NCI-H345 treated with DMSO at 0.1 percent for 48 hours (cell line): ENCODE results near the gene AMER2.
"Not testable (repeated sequence)": the region's sequence is repeated elsewhere in the genome, so short reads cannot be mapped to it uniquely, and the experiment has no call there.

Experiments used
- DNase-seq: peaks from one replicate; lab custom pipeline; 2025; ENCODE audit not compliant: unreplicated experiment; lab: John Stamatoyannopoulos, UW

AMER2 gene

DNA sequence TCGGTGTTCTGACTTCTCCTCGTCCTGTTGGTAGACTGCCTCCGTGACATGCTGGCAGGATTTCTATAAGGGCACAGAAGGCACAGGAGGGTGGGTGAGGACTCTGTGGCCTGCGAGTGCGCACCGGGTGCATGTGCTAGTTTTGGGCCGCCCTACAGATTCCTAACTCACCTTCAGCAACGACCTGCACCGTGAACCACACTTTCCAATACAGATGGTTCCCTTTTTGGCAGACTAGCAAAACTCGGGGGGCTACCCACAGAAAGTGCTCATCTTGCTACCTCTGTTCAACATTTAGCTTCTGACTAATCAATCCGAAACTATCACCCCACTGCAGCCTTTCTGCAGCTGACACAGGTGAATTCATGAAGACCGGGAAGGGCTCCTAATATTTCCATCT is 14.1 kb upstream of the AMER2 start:
- no peak for DNase-seq

DNA sequence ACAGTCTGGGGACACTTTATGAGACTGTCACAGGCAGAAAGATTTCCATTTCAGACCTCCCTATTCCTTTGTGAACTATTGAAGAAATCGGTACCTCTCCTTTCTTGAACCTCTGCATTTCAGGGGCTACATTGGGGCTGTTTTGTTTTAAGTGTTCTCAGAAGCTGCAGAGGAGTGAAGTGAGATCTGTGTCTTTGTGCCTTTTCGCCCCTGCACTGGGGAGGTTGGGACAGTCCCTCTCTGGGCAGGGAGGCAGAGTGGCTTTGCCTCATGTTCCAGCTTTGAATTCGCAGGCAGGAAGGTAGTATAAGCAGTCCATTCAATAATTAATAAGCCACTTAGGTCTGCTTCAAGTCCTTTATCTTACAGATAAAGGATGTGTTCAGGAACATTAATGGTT is 9.5 kb upstream of the AMER2 start:
- DNase-seq, result no peak

DNA sequence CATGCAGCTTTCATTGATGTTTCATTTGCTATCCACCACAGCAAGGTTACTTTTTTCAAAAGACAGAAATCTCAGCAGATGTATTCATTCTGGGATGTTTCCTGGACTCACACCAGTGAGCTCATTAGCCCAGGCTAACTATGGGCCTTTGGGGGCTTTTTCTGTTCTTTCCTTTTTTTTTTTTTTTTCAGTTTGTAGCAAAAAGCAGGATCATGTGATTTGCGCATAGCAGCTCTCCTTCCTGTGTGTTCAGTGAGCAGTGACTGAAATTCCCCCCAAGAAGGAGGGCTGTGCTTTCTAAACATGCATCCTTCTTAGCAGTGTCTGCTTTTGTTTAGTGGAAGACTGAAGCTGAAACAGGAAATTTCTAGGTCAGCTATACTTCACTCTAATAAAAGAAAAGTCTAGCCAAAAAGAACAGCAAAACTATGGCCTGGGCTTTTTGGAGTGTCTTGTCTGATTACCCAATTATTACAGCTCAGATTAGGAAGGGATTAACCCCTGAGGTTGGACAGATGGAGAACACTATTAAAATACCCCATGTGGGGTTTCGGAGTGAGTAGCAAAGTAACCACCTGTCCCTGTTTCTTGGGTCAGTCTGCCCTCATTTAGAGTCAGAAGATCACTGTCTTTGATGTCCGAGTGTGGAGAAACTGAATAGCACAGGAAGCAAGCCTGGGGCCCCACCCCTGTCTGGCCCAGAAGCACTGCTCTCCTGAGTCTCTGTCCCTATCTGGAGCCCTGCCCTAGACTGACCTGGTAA is 8.9 kb upstream of the AMER2 start:
- DNase-seq, result no peak

DNA sequence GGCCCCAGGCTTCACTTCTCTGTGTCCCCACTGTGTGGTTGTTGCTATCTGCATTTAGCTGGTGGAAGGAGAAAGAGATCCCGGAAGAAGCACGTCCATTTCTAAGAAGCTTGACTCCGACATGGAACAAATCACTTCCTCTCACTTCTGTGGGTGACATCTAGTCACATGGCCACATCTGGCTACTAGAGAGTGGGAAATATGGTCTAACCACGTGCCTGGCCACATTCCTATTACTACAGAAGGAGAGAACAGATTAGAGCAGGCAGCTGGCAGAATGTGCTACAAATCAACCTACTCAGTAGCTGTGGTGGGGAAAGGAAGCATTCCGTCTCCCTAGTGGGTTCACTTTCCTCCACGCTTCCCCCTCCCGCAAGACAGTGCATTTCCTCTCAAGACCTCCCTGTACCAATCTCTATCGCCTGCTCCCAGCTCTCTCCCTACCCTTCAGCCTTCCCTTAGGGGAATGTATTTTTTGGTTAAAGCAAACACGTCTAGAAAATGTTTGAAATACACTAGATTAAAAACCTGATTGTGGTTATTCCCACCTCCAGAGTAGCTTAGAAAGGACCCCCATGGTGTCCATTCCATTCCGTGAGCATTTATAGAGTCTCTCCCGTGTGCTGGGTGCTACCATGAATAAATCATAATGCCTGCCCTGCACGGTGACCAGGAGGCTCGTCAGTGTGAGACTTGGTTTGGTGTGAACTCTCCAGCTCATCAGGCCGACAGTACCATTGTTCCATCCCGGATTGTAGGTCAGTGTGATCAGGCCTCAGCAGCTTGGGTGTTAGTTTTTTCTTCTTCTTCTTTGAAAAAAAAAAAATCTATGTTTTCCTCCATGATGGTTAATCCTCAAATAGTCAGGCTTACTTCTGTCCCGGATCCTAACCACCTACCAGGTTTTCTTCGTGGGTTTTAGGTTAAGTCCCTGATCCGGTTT is 8.0 kb upstream of the AMER2 start:
- no peak for DNase-seq

DNA sequence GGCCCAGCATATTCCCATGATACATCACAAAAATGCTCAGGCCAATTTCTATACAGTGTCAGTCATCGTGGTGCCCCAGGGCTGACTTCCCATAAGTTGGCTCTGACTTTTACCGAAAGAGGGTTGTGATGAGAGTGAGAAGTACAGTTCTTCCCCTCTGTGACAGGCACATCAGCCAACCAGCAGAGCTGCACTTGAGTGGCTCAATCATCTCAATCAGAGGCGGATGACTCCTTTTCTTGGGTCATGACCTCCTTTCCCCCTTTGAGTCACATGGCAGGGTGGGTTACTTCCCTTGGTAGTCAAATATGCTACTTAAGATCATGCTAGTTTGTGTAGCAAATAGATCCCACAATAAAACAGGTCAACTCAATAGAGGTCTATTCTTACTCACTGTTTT is 6.9 kb upstream of the AMER2 start:
- DNase-seq, result no peak

DNA sequence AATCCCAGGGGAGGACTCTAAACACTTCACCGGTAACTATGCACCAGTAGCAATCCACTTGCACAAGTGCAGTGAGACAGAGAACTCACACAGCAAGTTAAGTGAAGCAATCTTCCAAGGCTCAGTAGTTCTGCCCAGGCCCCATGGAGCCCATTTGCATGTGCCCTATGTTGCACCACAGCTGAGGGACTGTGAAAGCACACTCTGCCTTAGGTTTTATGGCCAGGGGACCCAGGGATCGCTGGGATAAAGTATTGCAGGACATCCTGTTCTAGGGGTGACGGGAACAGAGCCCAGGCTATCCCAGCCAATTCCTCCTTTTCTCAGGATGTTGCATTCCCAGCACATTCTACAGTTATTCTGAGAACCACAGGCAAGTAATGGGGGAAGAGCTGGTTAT is 6.0 kb upstream of the AMER2 start:
- no peak for DNase-seq

DNA sequence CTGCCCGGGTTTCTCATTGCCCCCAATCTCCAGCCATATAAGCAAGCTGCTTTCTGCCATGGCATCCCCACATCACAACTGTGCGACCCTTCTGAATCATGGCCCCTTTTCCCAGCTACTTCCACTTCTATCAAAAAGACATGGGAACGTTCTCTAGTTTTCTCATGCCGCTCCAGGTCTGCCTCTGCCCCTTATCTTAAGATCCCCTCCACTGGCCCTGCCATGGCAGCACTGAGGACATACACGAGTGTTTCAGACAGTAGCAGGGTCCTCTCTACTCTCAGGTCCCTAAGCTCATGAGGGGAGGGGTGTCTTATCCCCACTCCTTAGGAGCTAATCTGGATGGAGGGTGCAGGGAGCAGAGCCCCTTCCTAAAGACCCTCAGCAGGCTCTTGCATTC is 5.5 kb upstream of the AMER2 start:
- DNase-seq, result no peak

DNA sequence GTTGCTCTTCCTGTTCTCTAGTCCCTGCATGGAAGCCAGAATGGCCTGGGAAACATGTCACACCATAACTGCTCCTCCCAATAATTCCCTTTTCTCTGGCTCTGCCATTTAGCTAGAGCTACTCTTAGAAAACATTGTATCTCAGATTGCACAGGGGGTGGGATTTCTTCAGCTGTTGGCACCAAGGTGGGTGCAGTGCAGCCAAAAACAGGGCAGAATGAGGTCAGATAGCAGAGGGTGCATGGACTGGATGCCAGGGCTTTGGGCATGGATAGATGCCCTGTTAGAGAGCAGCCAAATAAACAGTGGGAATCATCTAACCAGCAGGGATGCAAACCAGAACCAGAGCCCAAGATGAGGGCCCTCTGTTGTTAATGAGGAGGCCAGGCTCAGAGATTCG is 4.9 kb upstream of the AMER2 start:
- DNase-seq, result no peak

DNA sequence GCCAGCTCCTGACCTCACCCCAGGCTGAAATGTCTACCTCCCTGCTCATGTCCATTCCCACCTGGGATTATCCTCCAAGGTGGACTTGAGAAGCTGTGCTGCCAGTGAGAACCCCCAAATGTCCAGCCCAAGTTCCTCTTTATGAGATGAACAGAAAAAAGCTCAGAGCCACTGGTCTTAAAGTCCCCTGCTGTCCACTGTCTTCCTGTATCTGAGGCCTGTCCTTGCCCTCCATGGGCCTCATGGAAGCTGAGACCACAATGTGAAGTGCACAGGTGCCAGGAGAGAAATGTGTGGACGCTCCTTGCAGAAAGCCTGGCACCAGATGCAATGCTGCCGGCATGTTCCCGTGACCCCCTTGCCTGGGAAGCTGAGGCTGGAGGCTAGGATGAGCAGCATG is 3.3 kb upstream of the AMER2 start:
- DNase-seq, result no peak

DNA sequence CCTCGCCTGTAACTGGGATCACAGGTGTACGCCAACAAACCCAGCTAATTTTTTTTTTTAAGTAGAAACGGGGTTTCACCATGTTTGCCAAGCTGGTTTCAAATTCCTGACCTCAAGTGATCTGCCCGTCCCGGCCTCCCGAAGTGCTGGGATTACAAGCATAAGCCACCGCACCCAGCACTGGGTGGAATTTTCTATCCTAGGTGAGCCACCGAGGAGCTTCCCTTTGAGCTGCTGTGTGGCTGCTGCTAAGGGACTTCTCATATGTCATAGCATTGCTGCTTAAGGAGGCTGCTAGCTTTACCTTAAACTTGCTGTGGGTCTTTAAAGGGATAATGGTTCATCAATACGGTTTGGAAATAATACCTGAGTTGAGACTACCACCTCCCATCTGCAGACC is 2.9 kb upstream of the AMER2 start:
- no peak for DNase-seq

DNA sequence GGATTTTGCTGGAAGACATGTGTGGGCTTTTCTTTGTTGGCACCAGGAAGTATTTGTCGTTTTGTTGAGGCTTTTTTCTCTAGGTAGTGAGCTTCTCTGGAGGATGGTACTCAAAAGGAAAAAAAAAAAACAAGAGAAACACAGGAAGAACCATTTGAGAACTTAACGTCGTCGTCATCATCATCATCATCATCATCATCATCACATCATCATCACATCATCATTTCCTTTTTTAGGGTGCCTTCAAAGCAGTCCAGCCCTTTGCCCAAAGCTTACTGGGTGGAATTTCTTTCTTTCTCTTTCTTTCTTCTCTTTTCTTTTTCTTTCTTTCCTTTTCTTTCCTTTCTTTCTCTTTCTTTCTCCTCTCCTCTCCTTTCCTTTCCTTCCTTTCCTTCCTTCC is 2.2 kb upstream of the AMER2 start:
- DNase-seq, result no peak

DNA sequence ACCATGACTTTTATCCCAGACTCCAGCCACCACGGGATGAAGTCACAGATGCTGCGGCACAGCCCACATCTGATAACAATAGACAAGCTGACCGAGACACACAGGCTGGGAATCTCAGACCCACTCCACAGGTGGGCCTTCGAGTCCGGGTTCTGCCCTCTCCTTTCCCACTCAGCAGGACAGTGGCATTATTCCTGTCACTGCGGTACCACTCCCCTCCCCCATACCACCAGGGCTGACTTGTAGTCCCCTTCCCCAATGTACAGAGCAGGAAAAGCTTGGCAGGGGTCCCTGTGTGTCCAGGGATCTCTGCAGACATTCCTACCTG is 179 bp upstream of the AMER2 start:
- no peak for DNase-seq

DNA sequence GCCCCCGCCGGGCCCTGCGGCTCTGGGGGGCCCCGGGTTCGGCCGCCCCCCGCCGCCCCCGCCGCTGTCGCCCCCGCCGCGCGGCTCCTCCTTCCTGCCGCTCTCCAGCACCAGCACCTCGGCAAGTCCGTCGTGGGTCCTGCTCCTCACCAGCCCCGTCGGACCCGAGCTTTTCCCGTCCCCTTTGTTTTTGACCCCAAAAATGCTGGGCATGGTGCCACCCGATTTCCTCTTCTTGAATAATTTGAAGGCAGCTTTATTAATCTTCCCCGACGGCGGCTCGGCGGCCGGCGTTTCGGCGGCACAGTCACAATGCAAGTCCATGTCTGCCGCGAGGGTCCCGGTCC is 945 bp downstream of the AMER2 start:
- no peak for DNase-seq

DNA sequence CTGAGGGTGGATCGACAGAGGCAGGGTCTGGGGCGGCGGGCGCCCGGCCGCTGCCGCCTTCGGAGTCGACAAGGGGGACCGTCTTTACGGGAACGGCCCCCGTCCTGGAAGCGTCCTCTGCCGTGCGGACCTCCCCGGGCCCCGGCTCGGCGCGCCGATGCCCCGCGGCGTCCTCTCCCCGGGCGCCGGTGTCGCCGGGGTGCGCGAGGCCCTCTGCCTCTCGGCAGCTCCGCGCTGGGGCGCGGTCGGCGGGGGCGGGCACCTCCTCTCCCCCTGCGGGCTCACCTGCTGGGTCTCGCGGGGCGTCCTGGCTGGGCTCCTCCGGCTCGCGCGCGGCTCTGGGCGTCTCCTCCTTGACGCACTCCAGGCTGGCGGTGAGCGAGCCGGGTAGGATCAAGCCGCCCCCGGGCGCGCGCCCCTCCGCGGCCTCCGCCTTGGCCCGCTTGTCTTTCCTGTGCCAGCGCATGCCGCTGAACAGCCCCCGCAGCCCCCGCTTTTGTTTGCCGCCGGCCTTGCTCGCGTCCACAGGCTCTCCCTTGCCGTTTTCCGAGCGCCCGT is 1.5 kb downstream of the AMER2 start:
- DNase-seq, result peak; percentile 24

DNA sequence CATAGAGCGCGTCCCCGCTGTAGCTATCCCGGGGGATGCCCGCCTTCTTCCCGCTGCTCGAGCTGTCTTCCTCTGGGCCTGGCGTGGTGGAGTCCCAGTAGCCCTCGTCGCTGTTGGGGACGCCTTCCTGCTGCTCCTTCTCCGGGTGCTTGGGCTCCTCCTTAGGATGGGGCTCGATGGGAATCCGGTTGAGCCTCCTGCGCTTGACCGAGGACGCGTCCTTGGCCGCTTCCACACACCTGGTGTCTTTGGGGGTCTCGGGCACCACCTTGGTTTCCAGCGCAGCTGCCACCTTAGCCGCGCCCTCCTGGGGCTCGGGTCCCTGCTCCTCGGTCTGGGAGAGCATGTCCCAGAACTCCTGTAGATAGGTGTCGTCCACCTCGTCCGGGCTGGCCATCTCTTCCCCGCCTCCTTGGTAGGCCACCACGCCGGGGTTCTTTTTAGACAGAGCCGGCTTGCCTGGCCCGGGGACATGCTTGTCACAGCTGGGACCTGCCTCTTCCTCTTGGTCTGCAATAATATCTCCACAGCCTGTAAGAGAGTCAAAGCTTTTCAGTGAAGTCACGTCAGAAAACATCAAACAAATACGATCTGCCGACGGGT is 2.0 kb downstream of the AMER2 start:
- DNase-seq, result no peak

DNA sequence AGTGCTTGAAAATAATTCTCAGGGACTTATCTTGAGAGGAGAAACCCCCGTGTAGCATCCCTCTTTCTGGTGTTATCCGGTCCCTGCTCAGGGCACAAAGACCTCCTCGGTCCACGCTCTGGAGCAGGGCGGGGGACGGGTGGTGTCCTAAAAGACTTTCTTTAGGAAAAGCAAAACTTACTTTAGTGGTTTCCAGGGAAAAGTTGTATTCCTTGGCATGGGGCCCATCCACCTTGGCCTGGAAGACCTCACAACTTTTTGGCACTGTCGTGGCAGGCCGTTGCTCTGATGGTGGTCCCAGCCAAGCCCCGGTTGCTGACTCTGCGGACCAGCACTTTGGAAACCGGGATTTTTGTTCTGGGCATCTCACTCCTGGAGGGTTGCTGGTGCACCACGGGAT is 2.7 kb downstream of the AMER2 start:
- no peak for DNase-seq

DNA sequence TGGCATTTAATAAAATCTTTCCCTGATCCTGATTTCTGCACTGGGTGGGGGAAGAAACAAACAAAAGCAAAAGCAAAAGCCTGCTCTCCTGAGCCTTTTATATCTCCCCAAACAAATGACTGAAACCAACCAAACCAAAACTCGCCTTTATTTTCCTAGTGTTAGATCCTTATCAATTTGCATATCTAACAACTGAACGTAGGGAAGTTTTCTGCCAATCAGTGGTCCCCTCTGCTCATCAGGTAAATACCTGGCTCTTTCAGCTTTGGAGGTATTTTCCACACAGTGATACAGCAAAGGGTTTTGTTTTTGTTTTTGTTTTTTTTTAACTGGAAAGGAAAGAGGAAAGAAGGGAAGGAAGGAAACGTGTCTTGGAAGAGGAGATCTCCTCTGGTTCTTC is 3.3 kb downstream of the AMER2 start:
- DNase-seq, result no peak

DNA sequence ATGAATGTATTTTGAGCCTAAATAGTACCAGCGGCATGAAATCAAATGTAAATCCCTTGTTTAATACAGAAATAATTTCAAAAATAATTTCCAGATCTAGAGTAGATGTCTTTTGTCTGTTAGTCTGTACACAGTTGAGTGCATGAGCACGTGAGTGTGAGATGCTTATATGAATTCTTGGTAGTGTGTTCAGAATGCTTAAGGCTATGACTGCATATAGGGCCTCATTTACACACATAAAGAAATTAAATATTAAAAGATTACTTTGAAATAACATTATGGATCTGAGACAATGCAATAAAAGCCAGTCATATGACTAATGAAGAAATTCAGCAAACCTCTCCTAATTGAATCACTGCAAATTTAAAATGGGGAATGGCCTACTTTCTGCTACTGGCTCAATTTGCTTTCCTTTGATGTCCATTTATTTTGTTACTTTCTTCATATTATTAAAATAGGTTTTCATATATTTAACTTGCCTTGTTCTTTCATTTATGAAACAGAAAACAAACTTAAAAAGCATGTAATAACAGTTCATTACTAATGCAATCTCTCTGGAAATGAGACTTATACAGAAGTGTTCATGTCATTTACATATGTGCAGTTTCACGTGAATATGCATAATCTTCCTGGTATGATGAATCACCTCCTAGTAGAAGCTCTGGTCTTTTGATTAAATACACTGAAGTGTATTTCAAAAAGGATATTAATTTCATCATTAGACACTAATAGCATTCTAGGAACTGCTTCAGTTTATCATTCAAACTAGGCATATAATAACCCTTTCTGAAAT is 4.5 kb downstream of the AMER2 start:
- DNase-seq, result no peak

DNA sequence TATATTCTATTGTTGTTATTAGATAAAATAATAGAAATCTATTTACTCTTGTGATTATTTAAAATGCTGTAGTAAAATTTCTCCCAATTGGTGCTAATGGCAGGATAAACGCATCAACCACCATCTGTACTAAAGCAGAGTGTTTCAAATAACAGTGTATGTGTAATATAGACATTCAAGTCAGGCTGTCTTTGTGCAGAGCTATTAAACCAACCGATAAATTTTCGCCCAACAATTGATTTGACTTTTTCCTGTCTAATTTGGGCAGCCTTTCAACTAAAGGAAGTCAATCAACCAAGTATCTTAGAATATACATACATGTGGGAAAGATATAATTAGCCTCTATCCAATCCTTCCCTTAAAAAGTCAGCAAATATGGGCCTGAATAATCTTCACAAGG is 5.8 kb downstream of the AMER2 start:
- DNase-seq, result no peak

DNA sequence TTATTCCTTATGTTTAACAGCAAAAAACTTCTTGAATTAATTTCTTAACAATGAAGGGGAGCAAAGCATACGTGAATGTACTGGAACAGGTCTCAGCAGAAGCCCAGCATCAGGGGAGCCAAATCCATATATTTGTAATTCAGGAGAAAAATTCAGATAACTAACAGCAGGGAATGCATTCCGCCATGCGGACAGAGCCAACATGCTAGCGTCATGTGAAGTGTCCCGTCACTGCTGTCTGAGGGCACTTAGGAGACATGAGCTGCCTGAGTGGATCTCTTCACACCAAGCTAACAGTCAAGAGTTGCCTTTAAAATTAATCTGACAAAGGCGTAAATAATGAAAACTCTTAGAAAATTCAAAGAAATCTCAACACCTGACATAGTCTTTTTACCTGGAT is 6.4 kb downstream of the AMER2 start:
- no peak for DNase-seq

DNA sequence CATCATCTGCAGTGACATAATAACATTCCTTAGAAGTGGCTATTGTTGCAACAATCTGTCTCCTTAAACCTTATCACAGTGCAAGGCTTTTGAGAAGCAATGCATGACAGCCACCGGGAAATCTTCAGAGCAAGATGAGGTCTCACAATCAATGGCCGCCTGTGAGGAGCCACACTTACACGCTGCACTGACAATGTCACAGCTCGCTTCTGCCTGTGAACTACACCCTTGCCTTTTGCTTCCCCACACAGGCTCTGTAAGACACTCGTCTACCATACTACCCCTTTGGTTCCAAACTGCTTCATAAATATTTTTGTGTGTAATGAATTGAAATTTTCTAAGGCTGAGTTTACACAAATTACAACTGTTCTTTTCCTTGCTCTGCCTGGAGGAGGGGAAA is 6.9 kb downstream of the AMER2 start:
- not testable (repeated sequence) for DNase-seq
